HepG2 (cell line): Measurements from ENCODE around the gene SOBP. TPM values are rescaled to one million over a fixed set of nuclear protein-coding genes. Genes with fewer than 3 reads are reported as not detected.

ENCODE experiments used
- ATAC-seq: fragments of 200-7000 bp; cut with Tn5 transposase; 3 replicates; pipeline ENCODE4 v1.9.1; 2020; ENCODE audit warnings: mild to moderate bottlenecking, moderate library complexity
- BruUV-seq: library from RNA; stranded (reverse); fragments of 400-500 nt; replicated peaks from 2 replicates; lab custom pipeline; 2021; lab: Mats Ljungman, UMichigan
- CTCF ChIA-PET: fragments of 300-600 bp; formaldehyde crosslinking; extraction: SDS; loops from one replicate; lab custom pipeline; 2021; ENCODE audit warnings: low total read pairs, inconsistent platforms, low intra/inter-chr PET ratio; lab: Yijun Ruan, JAX
- POLR2A ChIA-PET: fragments of 350-600 bp; sonication (Branson Sonifier 250); formaldehyde crosslinking; loops from one replicate; lab custom pipeline; 2020; ENCODE audit warnings: antibody characterized with exemption, inconsistent platforms; lab: Yijun Ruan, JAX
- DNase-seq: peaks from one replicate; pipeline ENCODE4 v3.0.0-alpha.2; 2015; ENCODE audit warnings: low spot score
- FAIRE-seq: peaks from 3 replicates; lab custom pipeline; 2011; peaks lifted over from hg19 to GRCh38; lab: Jason Lieb, UNC
- H2AFZ ChIP-seq: one replicate; pipeline ENCODE4 v1.6.1; 2011; ENCODE audit warnings: low read length, inconsistent platforms
- H3K27ac ChIP-seq: fragments of 300-600 bp; 3 replicates; pipeline ENCODE4 v1.8.0; 2011; ENCODE audit warnings: mixed run types, mild to moderate bottlenecking, mixed read lengths, low read length, inconsistent platforms; ENCODE audit not compliant: insufficient read depth; ENCODE audit errors: extremely low read length
- H3K27me3 ChIP-seq, 2 experiments: fragments of 200-600 bp in 1 of 2; 2 replicates in 1 of 2; 3 replicates in 1 of 2; pipeline versions ENCODE4 v1.6.0 to v1.8.0; 2011; ENCODE audit warnings: low read length in 2 of 2, mild to moderate bottlenecking in 2 of 2, moderate library complexity in 2 of 2, inconsistent platforms in 1 of 2; ENCODE audit not compliant: insufficient read depth in 2 of 2, control insufficient read depth in 1 of 2
- H3K36me3 ChIP-seq, 2 experiments: fragments of 200-600 bp in 1 of 2; replicated peaks in 1 of 2; 2 replicates in 1 of 2; 3 replicates in 1 of 2; pipeline versions ENCODE4 v1.5.1 to v1.8.0; 2011; ENCODE audit warnings: low read length in 2 of 2, inconsistent platforms in 1 of 2; ENCODE audit not compliant: insufficient read depth in 2 of 2, control insufficient read depth in 1 of 2
- H3K4me1 ChIP-seq: 2 replicates; pipeline ENCODE4 v1.5.1; 2012; ENCODE audit warnings: low read length, inconsistent platforms; ENCODE audit not compliant: insufficient read depth
- H3K4me2 ChIP-seq: 2 replicates; pipeline ENCODE4 v1.6.0; 2011; ENCODE audit warnings: low read depth, low read length, inconsistent platforms
- H3K4me3 ChIP-seq, 3 experiments: fragments of 200-600 bp in 1 of 3; sonication (generic), shearing (Covaris generic) in 1 of 3; replicated peaks in 1 of 3; 2 replicates each; pipeline ENCODE4 v1.5.1; 2011 to 2016; ENCODE audit warnings: low read length in 3 of 3, inconsistent platforms in 2 of 3, low read depth in 2 of 3, mild to moderate bottlenecking in 2 of 3, control low read depth in 1 of 3, mixed read lengths in 1 of 3; ENCODE audit not compliant: insufficient read depth in 1 of 3
- H3K79me2 ChIP-seq: one replicate; pipeline ENCODE4 v1.6.1; 2011; ENCODE audit warnings: low read length, inconsistent platforms; ENCODE audit not compliant: insufficient read depth
- H3K9ac ChIP-seq: 2 replicates; pipeline ENCODE4 v1.6.0; 2011; ENCODE audit warnings: mild to moderate bottlenecking, low read depth, low read length, inconsistent platforms; ENCODE audit not compliant: insufficient read depth
- H3K9me3 ChIP-seq: 2 replicates; pipeline ENCODE4 v1.5.1; 2012; ENCODE audit warnings: mild to moderate bottlenecking, low read length
- H4K20me1 ChIP-seq: 2 replicates; pipeline ENCODE4 v1.6.0; 2011; ENCODE audit warnings: inconsistent platforms, mild to moderate bottlenecking, low read length, moderate library complexity; ENCODE audit not compliant: insufficient read depth
- FOXO1 ChIP-seq: sonication (generic); formaldehyde crosslinking; IDR thresholded peaks from 2 replicates; pipeline ENCODE4 v1.4.0; 2020; ENCODE audit warnings: missing genetic modification reagents
- MEIS1 ChIP-seq: sonication (generic); formaldehyde crosslinking; IDR thresholded peaks from 2 replicates; pipeline ENCODE4 v1.9.0; 2021; ENCODE audit warnings: mild to moderate bottlenecking, missing genetic modification reagents, moderate library complexity, borderline replicate concordance
- NCOA2 ChIP-seq: sonication (generic); formaldehyde crosslinking; IDR thresholded peaks from 2 replicates; pipeline ENCODE4 v1.8.0; 2022; ENCODE audit warnings: inconsistent platforms
- REPIN1 ChIP-seq: sonication (generic); formaldehyde crosslinking; IDR thresholded peaks from 2 replicates; pipeline ENCODE4 v1.8.0; 2022; ENCODE audit warnings: missing genetic modification reagents, low read depth, mild to moderate bottlenecking, borderline replicate concordance
- SNAI1 ChIP-seq: sonication (generic); formaldehyde crosslinking; IDR thresholded peaks from 2 replicates; pipeline ENCODE4 v1.5.0; 2020; ENCODE audit warnings: mild to moderate bottlenecking, missing genetic modification reagents, borderline replicate concordance
- TEF ChIP-seq: sonication (generic); formaldehyde crosslinking; IDR thresholded peaks from 2 replicates; pipeline ENCODE4 v1.5.0; 2020; ENCODE audit warnings: missing genetic modification reagents
- TIGD3 ChIP-seq: sonication (generic); formaldehyde crosslinking; IDR thresholded peaks from 2 replicates; pipeline ENCODE4 v1.5.1; 2020; ENCODE audit warnings: mild to moderate bottlenecking, missing genetic modification reagents, borderline replicate concordance
- ZNF362 ChIP-seq: sonication (generic); formaldehyde crosslinking; IDR thresholded peaks from 2 replicates; pipeline ENCODE4 v1.4.0; 2020; ENCODE audit warnings: missing genetic modification reagents, mild to moderate bottlenecking, borderline replicate concordance
- WGBS: methylation state at CpG from one replicate; pipeline ENCODE4 v1.1.6; 2017; ENCODE audit warnings: low lambda C conversion rate; 5-methylcytosine and 5-hydroxymethylcytosine counted together
- in situ Hi-C: cut with HindIII; loops from 2 replicates; pipeline ENCODE4 v1.10.0; 2017; ENCODE audit warnings: low pct_unique_long_range_greater_than_20kb; ENCODE audit not compliant: extremely low pct_ligation_motif_present
- intact Hi-C: fragments of 100-400 bp; cut with micrococcal nuclease; formaldehyde crosslinking; loops from one replicate; pipeline ENCODE4 v1.10.0; 2022; ENCODE audit not compliant: unreplicated experiment
- polyA plus RNA-seq, 8 experiments: library from polyadenylated mRNA; depleted of rRNA in 3 of 8; stranded (reverse) in 7 of 8; unstranded in 1 of 8; fragments of >200 nt; fragmentation: Illumina TruSeq in 4 of 8; extraction: Trizol in 4 of 8; gene quantifications; 2 replicates each; pipeline versions ENCODE4 v1.2.1 to v1.2.3, GENCODE V29; 2011 to 2016; ENCODE audit warnings: low read depth in 4 of 8, missing spikeins in 1 of 8, mixed read lengths in 1 of 8; ENCODE audit not compliant: insufficient read depth in 1 of 8
- total RNA-seq, 5 experiments: library from RNA; depleted of rRNA; stranded (reverse); fragments of >200 nt; fragmentation: Illumina TruSeq; extraction: Trizol; gene quantifications; 2 replicates each; pipeline ENCODE4 v1.2.3, GENCODE V29; 2016; ENCODE audit warnings: low read depth in 1 of 5

SOBP gene
- total and polyA plus RNA-seq, 2 of the 13 experiments (the other 11 are each of a cell fraction or from before 2014, with no cell fraction given): 1.5 to 6.9 TPM

GRCh38 chr6:107648983-107649382 lies 159.1 kb downstream of the SOBP start:
- Histone ChIP-seq H4K20me1 (no peaks in the 10 kb centered on the region), H3K4me3 (no peak overlapping the region), H3K27ac (no peak overlapping the region), H3K27me3 (no peaks in the 10 kb centered on the region), H2AFZ (no peak overlapping the region), H3K9ac (no peak overlapping the region)
- POLR2A ChIA-PET: no interaction called here
- intact Hi-C loops: no loop called here
- no TSS peak for BruUV-seq
- DNase-seq (no peak), FAIRE-seq (no peak)
- CTCF ChIA-PET: no interaction called here
- no peak for TF ChIP-seq REPIN1
- peak; percentile 42; the same call in 1 of the 2 replicates for TF ChIP-seq ZNF362 (CRISPR knock-in tag)
- TF ChIP-seq, all 625 proteins: peak for 1
- WGBS: 100% methylated on average over 1 of the region's 1 CpG
- Histone ChIP-seq H3K9me3 (no peaks in the 10 kb centered on the region), H3K4me2 (no peak overlapping the region), H3K36me3 (no peaks in the 10 kb centered on the region; a peak in 1 of 5 replicates), H3K79me2 (no peaks in the 10 kb centered on the region), H3K4me1 (peaks cover 1% of the 10 kb centered on the region; the same call in 1 of the 2 replicates)
- in situ Hi-C loops: no loop called here
- no peak for ATAC-seq

GRCh38 chr6:107652526-107653182 lies 162.7 kb downstream of the SOBP start:
- Histone ChIP-seq H3K4me3 (no peak overlapping the region), H3K27ac (no peak overlapping the region), H2AFZ (no peak overlapping the region), H3K4me2 (no peak overlapping the region), H3K9me3 (no peaks in the 10 kb centered on the region), H4K20me1 (no peaks in the 10 kb centered on the region), H3K9ac (no peak overlapping the region), H3K79me2 (no peaks in the 10 kb centered on the region), H3K4me1 (peaks cover 31% of the 10 kb centered on the region), H3K27me3 (no peaks in the 10 kb centered on the region), H3K36me3 (peaks cover 0 to 1% of the 10 kb centered on the region in 2 experiments; a peak in 4 of 5 replicates)
- ATAC-seq: no peak
- in situ Hi-C loops (no loop called here), intact Hi-C loops (no loop called here)
- FAIRE-seq: no peak
- WGBS: 95% methylated on average over 2 of the region's 2 CpGs
- no peak for DNase-seq
- POLR2A ChIA-PET: no interaction called here
- CTCF ChIA-PET: no interaction called here
- no TSS peak for BruUV-seq
- TF ChIP-seq TEF (CRISPR knock-in tag) (no peak), MEIS1 (CRISPR knock-in tag) (no peak), FOXO1 (no peak), TIGD3 (CRISPR knock-in tag) (no peak), NCOA2 (CRISPR knock-in tag) (no peak), SNAI1 (CRISPR knock-in tag) (no peak)
